HepG2 (cell line): ENCODE results near the gene B3GALNT2. TPM values are rescaled to one million over a fixed set of nuclear protein-coding genes. Genes with fewer than 3 reads are reported as not detected.

ENCODE experiments used
- ATAC-seq: fragments of 200-7000 bp; cut with Tn5 transposase; 3 replicates; pipeline ENCODE4 v1.9.1; 2020; ENCODE audit warnings: mild to moderate bottlenecking, moderate library complexity
- BruUV-seq: library from RNA; stranded (reverse); fragments of 400-500 nt; replicated peaks from 2 replicates; lab custom pipeline; 2021; lab: Mats Ljungman, UMichigan
- CTCF ChIA-PET: fragments of 300-600 bp; formaldehyde crosslinking; extraction: SDS; loops from one replicate; lab custom pipeline; 2021; ENCODE audit warnings: low total read pairs, inconsistent platforms, low intra/inter-chr PET ratio; lab: Yijun Ruan, JAX
- POLR2A ChIA-PET: fragments of 350-600 bp; sonication (Branson Sonifier 250); formaldehyde crosslinking; loops from one replicate; lab custom pipeline; 2020; ENCODE audit warnings: antibody characterized with exemption, inconsistent platforms; lab: Yijun Ruan, JAX
- DNase-seq: peaks from one replicate; pipeline ENCODE4 v3.0.0-alpha.2; 2015; ENCODE audit warnings: low spot score
- FAIRE-seq: peaks from 3 replicates; lab custom pipeline; 2011; peaks lifted over from hg19 to GRCh38; lab: Jason Lieb, UNC
- H2AFZ ChIP-seq: one replicate; pipeline ENCODE4 v1.6.1; 2011; ENCODE audit warnings: low read length, inconsistent platforms
- H3K27ac ChIP-seq: fragments of 300-600 bp; 3 replicates; pipeline ENCODE4 v1.8.0; 2011; ENCODE audit warnings: mixed run types, mild to moderate bottlenecking, mixed read lengths, low read length, inconsistent platforms; ENCODE audit not compliant: insufficient read depth; ENCODE audit errors: extremely low read length
- H3K27me3 ChIP-seq, 2 experiments: fragments of 200-600 bp in 1 of 2; 2 replicates in 1 of 2; 3 replicates in 1 of 2; pipeline versions ENCODE4 v1.6.0 to v1.8.0; 2011; ENCODE audit warnings: low read length in 2 of 2, mild to moderate bottlenecking in 2 of 2, moderate library complexity in 2 of 2, inconsistent platforms in 1 of 2; ENCODE audit not compliant: insufficient read depth in 2 of 2, control insufficient read depth in 1 of 2
- H3K36me3 ChIP-seq, 2 experiments: fragments of 200-600 bp in 1 of 2; replicated peaks in 1 of 2; 2 replicates in 1 of 2; 3 replicates in 1 of 2; pipeline versions ENCODE4 v1.5.1 to v1.8.0; 2011; ENCODE audit warnings: low read length in 2 of 2, inconsistent platforms in 1 of 2; ENCODE audit not compliant: insufficient read depth in 2 of 2, control insufficient read depth in 1 of 2
- H3K4me1 ChIP-seq: 2 replicates; pipeline ENCODE4 v1.5.1; 2012; ENCODE audit warnings: low read length, inconsistent platforms; ENCODE audit not compliant: insufficient read depth
- H3K4me2 ChIP-seq: 2 replicates; pipeline ENCODE4 v1.6.0; 2011; ENCODE audit warnings: low read depth, low read length, inconsistent platforms
- H3K4me3 ChIP-seq, 3 experiments: fragments of 200-600 bp in 1 of 3; sonication (generic), shearing (Covaris generic) in 1 of 3; replicated peaks in 1 of 3; 2 replicates each; pipeline ENCODE4 v1.5.1; 2011 to 2016; ENCODE audit warnings: low read length in 3 of 3, inconsistent platforms in 2 of 3, low read depth in 2 of 3, mild to moderate bottlenecking in 2 of 3, control low read depth in 1 of 3, mixed read lengths in 1 of 3; ENCODE audit not compliant: insufficient read depth in 1 of 3
- H3K79me2 ChIP-seq: one replicate; pipeline ENCODE4 v1.6.1; 2011; ENCODE audit warnings: low read length, inconsistent platforms; ENCODE audit not compliant: insufficient read depth
- H3K9ac ChIP-seq: 2 replicates; pipeline ENCODE4 v1.6.0; 2011; ENCODE audit warnings: mild to moderate bottlenecking, low read depth, low read length, inconsistent platforms; ENCODE audit not compliant: insufficient read depth
- H3K9me3 ChIP-seq: 2 replicates; pipeline ENCODE4 v1.5.1; 2012; ENCODE audit warnings: mild to moderate bottlenecking, low read length
- H4K20me1 ChIP-seq: 2 replicates; pipeline ENCODE4 v1.6.0; 2011; ENCODE audit warnings: inconsistent platforms, mild to moderate bottlenecking, low read length, moderate library complexity; ENCODE audit not compliant: insufficient read depth
- HDAC2 ChIP-seq: sonication (generic); formaldehyde crosslinking; IDR thresholded peaks from 2 replicates; pipeline ENCODE4 v1.4.0; 2020; ENCODE audit warnings: missing genetic modification reagents
- ZNF232 ChIP-seq: sonication (generic); formaldehyde crosslinking; IDR thresholded peaks from 2 replicates; pipeline ENCODE4 v1.4.0; 2020; ENCODE audit warnings: missing genetic modification reagents, borderline replicate concordance
- WGBS: methylation state at CpG from one replicate; pipeline ENCODE4 v1.1.6; 2017; ENCODE audit warnings: low lambda C conversion rate; 5-methylcytosine and 5-hydroxymethylcytosine counted together
- in situ Hi-C: cut with HindIII; loops from 2 replicates; pipeline ENCODE4 v1.10.0; 2017; ENCODE audit warnings: low pct_unique_long_range_greater_than_20kb; ENCODE audit not compliant: extremely low pct_ligation_motif_present
- intact Hi-C: fragments of 100-400 bp; cut with micrococcal nuclease; formaldehyde crosslinking; loops from one replicate; pipeline ENCODE4 v1.10.0; 2022; ENCODE audit not compliant: unreplicated experiment
- polyA plus RNA-seq, 8 experiments: library from polyadenylated mRNA; depleted of rRNA in 3 of 8; stranded (reverse) in 7 of 8; unstranded in 1 of 8; fragments of >200 nt; fragmentation: Illumina TruSeq in 4 of 8; extraction: Trizol in 4 of 8; gene quantifications; 2 replicates each; pipeline versions ENCODE4 v1.2.1 to v1.2.3, GENCODE V29; 2011 to 2016; ENCODE audit warnings: low read depth in 4 of 8, missing spikeins in 1 of 8, mixed read lengths in 1 of 8; ENCODE audit not compliant: insufficient read depth in 1 of 8
- total RNA-seq, 5 experiments: library from RNA; depleted of rRNA; stranded (reverse); fragments of >200 nt; fragmentation: Illumina TruSeq; extraction: Trizol; gene quantifications; 2 replicates each; pipeline ENCODE4 v1.2.3, GENCODE V29; 2016; ENCODE audit warnings: low read depth in 1 of 5
- TF ChIP-seq, protein P1 (sequence below): sonication (generic); formaldehyde crosslinking; IDR thresholded peaks from 2 replicates; pipeline ENCODE4 v1.5.1; 2020; ENCODE audit warnings: missing genetic modification reagents, mild to moderate bottlenecking, borderline replicate concordance
- TF ChIP-seq, protein P2 (sequence below): sonication (generic); formaldehyde crosslinking; IDR thresholded peaks from 2 replicates; pipeline ENCODE4 v1.8.0; 2022; ENCODE audit warnings: mild to moderate bottlenecking, missing genetic modification reagents; ENCODE audit not compliant: insufficient replicate concordance

B3GALNT2 gene
- total and polyA plus RNA-seq, 2 of the 13 experiments (the other 11 are each of a cell fraction or from before 2014, with no cell fraction given), result 16.5 to 28.9 TPM

GRCh38 chr1:235408503-235408960, 95.7 kb downstream of the B3GALNT2 start (continued):
- TF ChIP-seq, protein P1, sequence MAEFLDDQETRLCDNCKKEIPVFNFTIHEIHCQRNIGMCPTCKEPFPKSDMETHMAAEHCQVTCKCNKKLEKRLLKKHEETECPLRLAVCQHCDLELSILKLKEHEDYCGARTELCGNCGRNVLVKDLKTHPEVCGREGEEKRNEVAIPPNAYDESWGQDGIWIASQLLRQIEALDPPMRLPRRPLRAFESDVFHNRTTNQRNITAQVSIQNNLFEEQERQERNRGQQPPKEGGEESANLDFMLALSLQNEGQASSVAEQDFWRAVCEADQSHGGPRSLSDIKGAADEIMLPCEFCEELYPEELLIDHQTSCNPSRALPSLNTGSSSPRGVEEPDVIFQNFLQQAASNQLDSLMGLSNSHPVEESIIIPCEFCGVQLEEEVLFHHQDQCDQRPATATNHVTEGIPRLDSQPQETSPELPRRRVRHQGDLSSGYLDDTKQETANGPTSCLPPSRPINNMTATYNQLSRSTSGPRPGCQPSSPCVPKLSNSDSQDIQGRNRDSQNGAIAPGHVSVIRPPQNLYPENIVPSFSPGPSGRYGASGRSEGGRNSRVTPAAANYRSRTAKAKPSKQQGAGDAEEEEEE (CRISPR knock-in tag), result no peak
- TF ChIP-seq HDAC2, result peak; percentile 37; the same call in 1 of the 2 replicates

- Histone ChIP-seq H3K4me2 (peak overlapping the region; percentile 77), H2AFZ (no peak overlapping the region), H3K9me3 (no peaks in the 10 kb centered on the region), H3K79me2 (peaks cover 21% of the 10 kb centered on the region), H3K27me3 (no peaks in the 10 kb centered on the region), H3K9ac (peak overlapping the region; percentile 79; the same call in 1 of the 2 replicates), H3K4me1 (peaks cover 85% of the 10 kb centered on the region), H3K4me3 (no peak overlapping the region; a peak in 1 of 6 replicates), H4K20me1 (no peaks in the 10 kb centered on the region), H3K36me3 (peaks cover 0 to 6% of the 10 kb centered on the region in 2 experiments; a peak in 1 of 5 replicates), H3K27ac (peak overlapping the region; percentile 99)
- in situ Hi-C loops (no loop called here), intact Hi-C loops (no loop called here)
- DNase-seq (no peak), ATAC-seq (no peak), FAIRE-seq (no peak)
- TF ChIP-seq, protein P2, sequence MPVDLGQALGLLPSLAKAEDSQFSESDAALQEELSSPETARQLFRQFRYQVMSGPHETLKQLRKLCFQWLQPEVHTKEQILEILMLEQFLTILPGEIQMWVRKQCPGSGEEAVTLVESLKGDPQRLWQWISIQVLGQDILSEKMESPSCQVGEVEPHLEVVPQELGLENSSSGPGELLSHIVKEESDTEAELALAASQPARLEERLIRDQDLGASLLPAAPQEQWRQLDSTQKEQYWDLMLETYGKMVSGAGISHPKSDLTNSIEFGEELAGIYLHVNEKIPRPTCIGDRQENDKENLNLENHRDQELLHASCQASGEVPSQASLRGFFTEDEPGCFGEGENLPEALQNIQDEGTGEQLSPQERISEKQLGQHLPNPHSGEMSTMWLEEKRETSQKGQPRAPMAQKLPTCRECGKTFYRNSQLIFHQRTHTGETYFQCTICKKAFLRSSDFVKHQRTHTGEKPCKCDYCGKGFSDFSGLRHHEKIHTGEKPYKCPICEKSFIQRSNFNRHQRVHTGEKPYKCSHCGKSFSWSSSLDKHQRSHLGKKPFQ, result no peak
- no peak for TF ChIP-seq ZNF232 (CRISPR knock-in tag)
- BruUV-seq, result no TSS peak
- whole genome bisulfite sequencing, result 100% methylated on average over 5 of the region's 5 CpGs
- ChIA-PET CTCF (no interaction called here), POLR2A (interaction anchor here (1.3 kb wide), 1 partner anchor 9 kb away, joined by 7 read pairs; no protein-coding TSS in a partner anchor)
These were observed 96.8 kb downstream of the B3GALNT2 start for GRCh38 chr1:235407419-235407818.
